ENCODE results near the gene SYNM. TPM values are rescaled to one million over a fixed set of nuclear protein-coding genes. Genes with fewer than 3 reads are reported as not detected.

Gene SYNM
- total RNA-seq, 4 donors from 2014 or later: 1,866 to 2,563 (median 2,454) TPM

DNA sequence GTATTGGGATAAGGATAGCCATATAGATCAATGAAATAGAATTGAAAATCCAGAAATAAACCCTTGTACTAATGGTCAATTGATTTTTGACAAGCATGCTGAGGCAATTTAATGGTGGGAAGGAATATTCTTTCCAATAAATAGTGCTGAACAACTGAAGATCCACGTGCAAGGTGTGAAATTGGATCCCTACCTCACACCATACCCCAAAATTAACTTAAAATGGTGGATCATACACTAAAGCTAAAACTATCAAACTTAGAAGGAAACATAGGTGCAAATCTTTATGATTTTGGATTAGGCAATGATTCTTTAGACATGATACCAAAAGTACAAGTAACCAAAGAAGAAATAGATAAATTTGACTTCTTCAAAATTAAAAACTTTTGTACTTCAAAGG lies 22.1 kb upstream of the SYNM start:
- H3K4me1 ChIP-seq: peaks cover 0 to 19% (median 12%) of the 10 kb centered on the region in 4 donors
- H3K27ac ChIP-seq (replicated peaks in 1 of 4): no peak overlapping the region
- H3K4me3 ChIP-seq: no peak overlapping the region
- peaks cover 0 to 4% (median 0%) of the 10 kb centered on the region in 4 donors for H3K9me3 ChIP-seq
- 81% methylated on average over 1 of the region's 1 CpG for WGBS
- no peaks in the 10 kb centered on the region for H3K27me3 ChIP-seq
- TF ChIP-seq POLR2AphosphoS5 (IDR thresholded peaks at IDR 0.05): no peak
- TF ChIP-seq POLR2A (IDR thresholded peaks at IDR 0.05; ENCODE audit: low read depth): no peak
- TF ChIP-seq, protein P1, sequence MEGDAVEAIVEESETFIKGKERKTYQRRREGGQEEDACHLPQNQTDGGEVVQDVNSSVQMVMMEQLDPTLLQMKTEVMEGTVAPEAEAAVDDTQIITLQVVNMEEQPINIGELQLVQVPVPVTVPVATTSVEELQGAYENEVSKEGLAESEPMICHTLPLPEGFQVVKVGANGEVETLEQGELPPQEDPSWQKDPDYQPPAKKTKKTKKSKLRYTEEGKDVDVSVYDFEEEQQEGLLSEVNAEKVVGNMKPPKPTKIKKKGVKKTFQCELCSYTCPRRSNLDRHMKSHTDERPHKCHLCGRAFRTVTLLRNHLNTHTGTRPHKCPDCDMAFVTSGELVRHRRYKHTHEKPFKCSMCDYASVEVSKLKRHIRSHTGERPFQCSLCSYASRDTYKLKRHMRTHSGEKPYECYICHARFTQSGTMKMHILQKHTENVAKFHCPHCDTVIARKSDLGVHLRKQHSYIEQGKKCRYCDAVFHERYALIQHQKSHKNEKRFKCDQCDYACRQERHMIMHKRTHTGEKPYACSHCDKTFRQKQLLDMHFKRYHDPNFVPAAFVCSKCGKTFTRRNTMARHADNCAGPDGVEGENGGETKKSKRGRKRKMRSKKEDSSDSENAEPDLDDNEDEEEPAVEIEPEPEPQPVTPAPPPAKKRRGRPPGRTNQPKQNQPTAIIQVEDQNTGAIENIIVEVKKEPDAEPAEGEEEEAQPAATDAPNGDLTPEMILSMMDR (IDR thresholded peaks at IDR 0.05): no peak
- TF ChIP-seq EP300 (IDR thresholded peaks at IDR 0.05): no peak
- intact Hi-C loops (cut with DNase I): no loop called here
- H3K36me3 ChIP-seq: no peaks in the 10 kb centered on the region
- no peak for DNase-seq (ENCODE audit: extremely low spot score)

DNA sequence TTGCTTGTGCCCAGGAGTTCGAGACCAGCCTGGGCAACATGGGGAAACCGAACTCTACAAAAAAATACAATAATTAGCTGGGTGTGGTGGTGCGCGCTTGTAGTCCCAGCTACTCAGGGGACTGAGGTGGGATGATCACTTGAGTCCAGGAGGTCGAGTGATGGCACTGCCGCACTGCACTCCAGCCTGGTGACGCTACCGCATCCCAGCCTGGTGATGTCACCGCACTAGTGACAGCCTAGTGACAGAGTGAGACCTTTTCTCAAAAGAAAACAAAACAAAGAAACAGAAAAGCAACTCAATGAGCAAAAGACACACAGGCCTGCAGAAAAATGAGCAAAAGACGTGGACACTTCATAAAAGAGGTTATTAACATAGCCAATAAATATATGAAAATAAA lies 19.9 kb upstream of the SYNM start:
- intact Hi-C loops (cut with DNase I): no loop called here
- no peak for DNase-seq (ENCODE audit: extremely low spot score)
- Histone ChIP-seq H3K4me3 (no peak overlapping the region), H3K9me3 (peaks cover 0 to 4% (median 0%) of the 10 kb centered on the region in 4 donors), H3K27me3 (no peaks in the 10 kb centered on the region), H3K4me1 (peaks cover 0 to 19% (median 12%) of the 10 kb centered on the region in 4 donors), H3K36me3 (no peaks in the 10 kb centered on the region), H3K27ac (replicated peaks in 1 of 4) (peak overlapping the region in 3 of 4 donors; percentile 53 to 61 (median 58))
- TF ChIP-seq POLR2A (IDR thresholded peaks at IDR 0.05; ENCODE audit: low read depth): no peak
- 96% methylated on average over 10 of the region's 10 CpGs for WGBS

DNA sequence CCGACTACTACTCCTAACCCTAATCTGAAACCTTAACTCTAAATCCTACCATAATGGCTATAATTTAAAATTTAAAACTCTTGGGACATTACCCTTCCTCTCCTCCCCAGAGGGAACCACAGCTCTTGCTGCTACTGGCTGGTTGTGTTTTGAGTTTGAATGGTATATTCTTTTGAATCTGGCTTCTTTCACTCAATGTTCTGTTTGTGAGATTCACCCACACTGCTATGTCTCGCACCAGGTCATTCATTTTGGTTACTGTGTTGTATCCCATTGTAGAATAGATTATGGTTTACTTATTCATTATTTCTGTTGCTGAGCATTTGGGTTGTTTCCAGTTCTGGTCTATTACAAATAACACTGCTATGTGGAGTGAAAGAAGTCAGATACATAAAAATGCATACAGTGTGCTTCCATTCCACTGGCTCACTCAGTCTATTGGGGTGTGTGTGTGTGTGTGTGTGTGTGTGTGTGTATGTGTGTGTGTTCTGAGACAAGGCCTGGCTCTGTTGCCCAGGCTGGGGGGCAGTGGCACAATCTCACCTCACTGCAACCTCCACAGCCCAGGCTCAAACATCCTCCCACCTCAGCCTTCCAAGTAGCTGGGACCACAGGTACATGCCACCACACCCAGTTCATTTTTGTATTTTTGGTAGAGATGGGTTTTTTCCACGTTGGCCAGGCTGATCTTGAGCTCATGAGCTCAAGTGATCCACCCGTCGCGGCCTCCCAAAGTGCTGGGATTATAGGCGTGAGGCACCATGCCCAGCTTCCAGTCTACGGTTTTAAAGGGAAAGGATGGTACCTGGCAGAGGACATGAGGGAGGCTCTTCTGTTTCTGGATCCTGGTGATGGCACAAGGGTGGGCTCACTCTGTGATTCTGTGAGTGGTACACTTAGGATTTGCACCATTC lies 19.2 kb upstream of the SYNM start:
- Histone ChIP-seq H3K27ac (replicated peaks in 1 of 4) (peak overlapping the region; percentile 53 to 61 (median 59)), H3K36me3 (no peaks in the 10 kb centered on the region), H3K9me3 (peaks cover 0 to 4% (median 0%) of the 10 kb centered on the region in 4 donors), H3K4me3 (no peak overlapping the region), H3K27me3 (no peaks in the 10 kb centered on the region), H3K4me1 (peaks cover 0 to 19% (median 12%) of the 10 kb centered on the region in 4 donors)
- intact Hi-C loops (cut with DNase I): no loop called here
- TF ChIP-seq POLR2AphosphoS5 (IDR thresholded peaks at IDR 0.05): no peak
- TF ChIP-seq, protein P1 (IDR thresholded peaks at IDR 0.05): no peak
- TF ChIP-seq EP300 (IDR thresholded peaks at IDR 0.05): no peak
- TF ChIP-seq POLR2A (IDR thresholded peaks at IDR 0.05; ENCODE audit: low read depth): no peak
- WGBS: 86% methylated on average over 8 of the region's 8 CpGs
- DNase-seq (ENCODE audit: extremely low spot score): no peak

DNA sequence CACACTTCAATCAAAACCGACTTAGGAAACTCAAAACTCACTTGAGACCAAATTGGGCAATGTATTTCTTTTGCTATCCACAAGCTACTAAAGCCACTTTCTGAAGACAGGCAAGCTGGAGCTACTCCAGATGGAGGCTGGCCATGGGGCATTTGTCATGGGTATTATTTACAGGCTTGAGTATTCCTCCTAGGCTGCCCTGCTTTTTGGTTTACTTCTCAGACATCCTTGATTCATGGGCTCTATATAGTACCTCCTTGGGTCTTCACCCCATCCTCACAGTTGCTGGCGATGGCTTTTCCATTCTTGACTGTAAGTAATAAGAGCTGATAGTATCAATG lies 18.6 kb upstream of the SYNM start:
- Histone ChIP-seq H3K27me3 (no peaks in the 10 kb centered on the region), H3K36me3 (no peaks in the 10 kb centered on the region), H3K27ac (replicated peaks in 1 of 4) (peak overlapping the region; percentile 53 to 61 (median 59)), H3K4me1 (peaks cover 0 to 19% (median 12%) of the 10 kb centered on the region in 4 donors), H3K4me3 (no peak overlapping the region), H3K9me3 (peaks cover 0 to 4% (median 0%) of the 10 kb centered on the region in 4 donors)
- WGBS: 94% methylated on average over 2 of the region's 2 CpGs
- DNase-seq (ENCODE audit: extremely low spot score): no peak
- intact Hi-C loops (cut with DNase I): no loop called here
- TF ChIP-seq POLR2A (IDR thresholded peaks at IDR 0.05; ENCODE audit: low read depth) (no peak), POLR2AphosphoS5 (IDR thresholded peaks at IDR 0.05) (no peak), EP300 (IDR thresholded peaks at IDR 0.05) (no peak)
- TF ChIP-seq, protein P1 (IDR thresholded peaks at IDR 0.05): no peak

DNA sequence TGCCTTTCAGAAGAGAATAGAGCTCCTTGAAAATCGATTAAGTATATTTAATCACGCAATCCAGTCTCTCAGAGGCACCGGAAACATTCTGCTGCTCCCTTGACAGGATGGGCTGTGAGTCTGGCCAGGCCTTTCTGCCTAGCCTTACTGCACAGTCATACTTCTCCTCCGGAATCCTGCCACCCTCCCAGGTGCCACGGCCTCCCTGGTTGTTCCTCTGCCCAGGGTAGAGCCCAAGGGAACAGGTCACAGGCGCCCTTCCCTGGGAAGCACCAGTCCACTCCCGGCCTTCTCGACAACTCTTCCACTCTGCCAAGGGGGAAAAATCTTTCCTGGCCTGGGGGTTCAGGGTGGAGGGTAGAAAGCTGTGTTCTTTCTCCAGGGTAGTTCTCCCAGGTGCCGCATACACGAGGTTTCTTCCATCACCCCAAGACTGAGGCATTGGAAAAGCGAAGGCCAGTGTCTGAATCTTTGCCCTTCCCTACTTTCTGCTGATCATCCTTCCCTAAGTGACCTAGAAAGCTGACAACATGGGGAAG lies 17.4 kb upstream of the SYNM start:
- Histone ChIP-seq H3K36me3 (no peaks in the 10 kb centered on the region), H3K4me1 (peaks cover 0 to 19% (median 12%) of the 10 kb centered on the region in 4 donors), H3K4me3 (no peak overlapping the region), H3K27ac (replicated peaks in 1 of 4) (no peak overlapping the region), H3K27me3 (no peaks in the 10 kb centered on the region), H3K9me3 (peaks cover 0 to 4% (median 0%) of the 10 kb centered on the region in 4 donors)
- intact Hi-C loops (cut with DNase I): no loop called here
- no peak for TF ChIP-seq POLR2A (IDR thresholded peaks at IDR 0.05; ENCODE audit: low read depth)
- TF ChIP-seq POLR2AphosphoS5 (IDR thresholded peaks at IDR 0.05): no peak
- no peak for TF ChIP-seq EP300 (IDR thresholded peaks at IDR 0.05)
- TF ChIP-seq, protein P1 (IDR thresholded peaks at IDR 0.05): no peak
- 94% methylated on average over 11 of the region's 11 CpGs for WGBS
- DNase-seq (ENCODE audit: extremely low spot score): no peak
